ENCODE results near the gene ATF7.

DNA sequence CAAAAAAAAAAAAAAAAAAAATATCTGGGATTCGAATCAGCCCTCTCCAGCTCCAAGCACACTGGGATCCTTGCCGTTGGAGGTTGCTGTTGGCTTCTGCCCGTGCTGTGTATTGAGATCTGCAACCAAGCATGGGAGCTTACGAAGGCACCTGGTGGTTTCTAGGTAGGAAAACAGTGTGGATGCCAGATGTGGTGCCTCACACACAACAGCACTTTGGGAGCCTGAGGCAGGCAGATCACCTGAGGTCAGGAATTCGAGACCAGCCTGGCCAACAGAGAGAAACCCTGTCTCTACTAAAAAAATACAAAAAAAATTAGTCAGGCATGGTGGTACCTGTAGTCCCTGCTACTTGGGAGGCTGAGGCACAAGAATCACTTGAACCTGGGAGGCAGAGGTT, 47.4 kb downstream of the ATF7 start:
- no peak for TF ChIP-seq CTCF (IDR thresholded peaks at IDR 0.05)
- no peak for TF ChIP-seq ZFX (IDR thresholded peaks at IDR 0.05; ENCODE audit: borderline replicate concordance)
